Germinal center (tissue), 1 donor: ENCODE results near the gene SATB1.
A peak's percentile ranks its signal among the peaks of the same experiment; 100 is the strongest.
"Not testable (repeated sequence)": the region's sequence is repeated elsewhere in the genome, so short reads cannot be mapped to it uniquely, and the experiment has no call there.

Experiments
- DNase-seq: peaks from one replicate; pipeline ENCODE4 v3.0.0; 2012; ENCODE audit warnings: mixed read lengths, low spot score

Gene SATB1

DNA sequence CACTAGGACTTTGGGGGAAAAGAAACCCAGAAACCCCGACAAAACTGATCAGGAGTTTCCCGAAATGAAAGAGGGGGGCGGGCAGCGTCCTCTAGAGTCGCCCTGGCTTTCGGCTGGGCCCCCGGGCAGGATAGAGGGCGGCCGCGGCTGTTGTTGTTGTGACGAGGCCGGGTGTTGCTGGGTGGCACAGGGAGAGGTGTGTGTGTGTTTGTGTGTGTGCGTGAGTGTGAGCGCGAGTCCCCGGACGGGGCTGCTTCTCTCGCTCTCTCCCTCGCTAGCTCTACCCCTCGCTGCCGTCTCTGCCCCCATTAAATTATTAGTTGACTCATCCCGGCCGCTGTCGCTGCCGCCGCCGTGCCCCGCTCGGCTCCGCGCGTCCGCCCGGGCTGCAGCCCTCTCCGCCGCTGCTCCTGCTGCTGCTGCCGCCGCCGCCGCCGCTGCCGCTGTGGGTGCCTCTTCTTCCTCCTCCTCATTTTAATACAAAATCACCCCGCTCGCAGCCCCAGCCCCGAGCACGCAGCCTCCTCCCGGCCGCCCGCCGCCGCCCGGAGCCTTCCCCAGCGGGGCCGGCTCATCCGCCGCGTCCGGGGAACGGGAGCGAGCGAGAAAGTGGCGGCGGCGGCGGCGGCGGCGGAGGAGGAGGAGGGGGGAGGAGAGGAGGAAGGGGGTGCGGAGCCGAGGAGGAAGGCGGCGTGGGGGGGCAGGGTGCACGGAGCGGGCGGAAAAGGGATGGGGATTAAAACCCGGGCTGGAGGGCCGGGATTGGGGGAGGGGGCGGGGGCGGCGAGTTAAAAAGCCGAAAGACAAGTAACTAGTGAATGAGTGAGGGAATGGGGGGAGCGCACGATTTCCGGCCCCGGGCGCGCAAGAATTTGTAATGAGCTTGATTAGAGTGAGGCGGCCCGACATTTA lies at the start of gene SATB1:
TSS of gene SATB1 (minus strand) at position 611 of the 912 bp plus-strand sequence. CDS start 4,372 bp downstream, outside the sequence.
- peak; percentile 29 for DNase-seq

DNA sequence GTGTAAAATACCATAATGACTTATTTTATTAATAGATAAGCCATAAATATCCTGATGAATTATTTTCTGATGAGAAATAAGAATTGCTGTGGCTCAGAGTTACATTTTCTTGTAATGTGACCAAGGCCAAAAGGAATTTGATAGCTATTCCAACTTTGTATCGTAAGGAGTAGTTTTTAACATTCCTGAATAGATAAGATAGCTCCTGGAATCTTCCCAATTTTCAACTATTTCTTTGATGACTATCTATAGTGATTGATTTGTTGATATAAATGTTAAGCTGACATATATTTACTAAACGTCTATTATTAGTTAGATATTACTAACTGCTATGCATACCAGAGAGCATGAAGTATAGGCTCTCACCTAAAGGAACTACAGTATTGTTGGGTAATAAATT lies 49.1 kb upstream of the SATB1 start:
- DNase-seq = no peak

DNA sequence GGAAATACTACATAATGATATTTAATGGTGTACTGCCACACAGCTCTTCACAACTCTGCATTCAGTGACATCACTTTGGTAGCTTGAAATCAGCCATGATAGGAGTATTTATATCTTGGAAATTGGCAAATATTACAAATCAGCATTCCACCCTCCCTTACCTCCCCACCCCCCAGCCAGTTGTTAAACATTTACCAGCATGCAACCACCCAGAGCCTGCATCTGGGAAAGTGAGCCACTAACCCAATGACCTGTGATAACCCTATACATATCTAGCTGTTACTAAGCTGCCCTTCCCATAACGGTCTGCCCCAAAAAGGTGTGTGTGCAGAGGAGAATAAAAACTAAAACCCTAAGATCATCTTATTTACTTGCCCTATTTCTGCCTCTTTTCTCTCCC lies 44.6 kb upstream of the SATB1 start:
- DNase-seq = no peak

DNA sequence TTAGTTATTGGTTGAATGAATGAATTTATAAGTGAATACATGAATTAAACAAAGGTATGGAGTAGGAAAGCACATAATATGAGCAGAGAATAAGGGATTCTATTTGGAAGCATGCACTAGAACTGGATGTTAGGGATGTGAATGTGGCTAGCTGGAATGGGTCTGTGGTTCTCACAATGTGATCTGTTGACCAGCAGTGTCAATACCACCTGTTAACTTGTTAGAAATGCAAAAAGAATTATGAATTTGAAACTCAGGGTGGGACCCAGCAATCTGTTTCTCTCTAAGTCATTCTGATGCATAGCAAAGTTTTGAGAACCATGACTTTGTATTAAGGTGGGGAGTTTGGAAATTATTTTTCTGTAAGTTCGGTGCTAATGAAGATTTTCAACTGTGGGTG lies 41.0 kb upstream of the SATB1 start:
- no peak for DNase-seq

DNA sequence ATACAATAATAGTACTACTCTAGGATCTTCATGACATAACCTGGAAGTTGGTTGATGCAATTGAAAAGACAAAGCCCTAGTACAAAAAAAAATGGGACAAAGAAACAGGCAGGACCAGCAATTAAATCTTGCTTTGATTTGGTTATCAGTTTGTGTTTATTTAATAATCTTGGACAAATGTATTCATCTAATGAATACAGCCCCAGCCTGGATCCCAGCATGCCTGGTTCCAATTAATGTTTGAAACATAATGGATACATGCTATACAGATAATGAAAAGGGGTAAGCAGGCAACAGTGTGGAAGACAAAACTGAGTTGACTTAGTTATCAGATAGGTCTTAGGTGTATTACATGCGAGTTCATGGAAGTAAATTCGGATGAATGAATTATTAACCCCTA lies 29.6 kb upstream of the SATB1 start:
- no peak for DNase-seq

DNA sequence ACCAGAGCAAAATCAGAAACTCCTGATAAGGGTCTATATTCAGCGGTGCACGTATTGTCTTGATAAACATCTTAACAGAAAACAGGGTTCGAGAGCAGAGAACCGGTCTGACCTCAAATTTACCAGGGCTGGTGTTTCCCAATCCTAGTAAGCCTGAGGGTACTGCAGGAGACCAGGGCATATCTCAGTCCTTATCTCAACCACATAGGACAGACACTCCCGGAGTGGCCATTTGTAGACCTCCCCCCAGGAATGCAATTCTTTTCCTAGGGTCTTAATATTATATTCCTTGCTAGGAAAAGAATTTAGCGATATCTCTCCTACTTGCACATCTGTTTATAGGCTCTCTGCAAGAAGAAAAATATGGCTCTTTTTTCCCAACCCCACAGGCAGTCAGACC lies 24.5 kb upstream of the SATB1 start:
- DNase-seq = not testable (repeated sequence)

DNA sequence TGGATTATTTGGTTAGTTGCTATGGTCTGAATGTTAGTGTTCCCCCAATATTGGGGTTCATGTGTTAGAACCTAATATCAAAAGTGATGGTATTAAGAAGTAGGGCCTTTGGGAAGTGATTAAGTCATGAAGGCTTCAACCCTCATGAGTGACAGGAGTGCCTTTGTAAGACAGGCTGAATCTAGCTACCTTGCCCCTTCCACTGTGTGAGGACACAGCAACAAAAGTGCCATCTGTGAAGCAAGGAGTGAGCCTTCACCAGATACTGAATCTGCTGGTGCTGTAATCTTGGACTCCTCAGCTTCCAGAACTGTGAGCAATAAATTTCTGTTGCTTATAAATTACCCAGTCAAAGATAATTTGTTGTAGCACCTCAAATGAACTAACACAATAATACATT lies 22.6 kb upstream of the SATB1 start:
- DNase-seq = no peak

DNA sequence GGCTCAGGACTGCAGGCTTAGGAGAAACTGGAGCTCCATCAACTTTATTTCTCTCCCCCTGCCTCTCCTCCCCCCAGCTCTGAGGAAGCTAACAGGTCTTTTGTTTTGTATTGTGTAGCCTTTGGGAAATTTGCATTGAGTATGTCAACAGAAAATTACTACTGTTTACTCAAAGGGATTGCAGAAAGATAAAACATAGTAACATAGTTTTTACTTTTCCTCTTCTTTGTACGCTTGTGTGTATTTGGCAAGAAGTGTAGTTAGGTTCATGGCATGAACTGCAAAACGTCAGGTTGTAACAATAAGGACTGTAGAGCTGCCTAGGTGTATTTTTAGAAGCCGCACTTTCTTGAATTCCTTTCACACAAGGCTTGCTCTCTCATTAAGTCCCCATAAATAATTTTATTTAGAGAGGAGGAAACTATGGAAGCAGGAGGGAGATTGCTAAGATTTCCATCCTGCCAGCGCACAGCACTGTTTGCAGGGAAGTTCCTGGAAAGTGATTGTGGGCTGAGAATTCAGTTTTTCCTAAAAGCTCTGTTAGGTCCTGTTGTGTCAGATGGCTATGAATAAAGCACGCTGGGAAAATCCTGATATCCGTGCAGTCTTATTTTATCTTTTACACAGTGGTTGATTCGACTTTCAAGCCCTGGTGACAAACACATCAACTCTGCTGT lies 21.1 kb upstream of the SATB1 start:
- DNase-seq = no peak

DNA sequence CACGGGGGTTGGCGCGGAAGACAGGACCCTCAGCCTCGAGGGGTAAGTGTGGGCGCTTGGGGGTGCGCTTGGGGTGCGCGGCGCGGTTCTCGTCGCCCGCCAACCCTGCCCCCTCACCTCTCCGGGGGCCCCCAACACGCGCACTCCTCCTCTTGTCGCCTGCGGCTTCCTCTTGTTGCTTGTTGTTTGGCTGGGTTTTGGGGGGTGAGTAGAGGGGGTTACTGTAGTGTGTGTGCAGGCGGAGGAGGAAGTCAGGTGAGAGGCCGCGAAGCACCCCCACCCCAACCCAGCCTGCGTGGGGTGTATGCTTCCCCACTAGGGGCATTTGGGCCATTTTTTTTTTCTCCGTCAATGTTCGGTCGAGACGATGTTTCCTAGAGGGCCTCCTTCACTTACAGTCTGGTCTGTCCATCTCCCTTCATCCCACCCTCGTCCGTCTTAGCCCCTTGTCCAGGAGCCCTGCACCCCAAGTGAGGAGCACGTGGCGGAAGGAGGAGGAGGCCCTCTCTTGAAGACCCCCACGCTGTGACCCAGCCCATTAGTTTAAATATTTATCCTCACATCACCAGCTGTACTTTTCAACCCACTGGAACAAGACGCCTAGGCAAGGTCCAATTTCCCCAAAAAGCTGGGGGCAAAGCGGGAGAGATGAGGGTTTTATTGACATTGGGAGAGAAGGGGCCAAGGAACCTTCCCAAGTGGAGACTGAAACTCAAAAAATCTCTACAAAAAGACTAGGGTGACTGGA lies 20.4 kb upstream of the SATB1 start:
- peak; percentile 50 for DNase-seq

DNA sequence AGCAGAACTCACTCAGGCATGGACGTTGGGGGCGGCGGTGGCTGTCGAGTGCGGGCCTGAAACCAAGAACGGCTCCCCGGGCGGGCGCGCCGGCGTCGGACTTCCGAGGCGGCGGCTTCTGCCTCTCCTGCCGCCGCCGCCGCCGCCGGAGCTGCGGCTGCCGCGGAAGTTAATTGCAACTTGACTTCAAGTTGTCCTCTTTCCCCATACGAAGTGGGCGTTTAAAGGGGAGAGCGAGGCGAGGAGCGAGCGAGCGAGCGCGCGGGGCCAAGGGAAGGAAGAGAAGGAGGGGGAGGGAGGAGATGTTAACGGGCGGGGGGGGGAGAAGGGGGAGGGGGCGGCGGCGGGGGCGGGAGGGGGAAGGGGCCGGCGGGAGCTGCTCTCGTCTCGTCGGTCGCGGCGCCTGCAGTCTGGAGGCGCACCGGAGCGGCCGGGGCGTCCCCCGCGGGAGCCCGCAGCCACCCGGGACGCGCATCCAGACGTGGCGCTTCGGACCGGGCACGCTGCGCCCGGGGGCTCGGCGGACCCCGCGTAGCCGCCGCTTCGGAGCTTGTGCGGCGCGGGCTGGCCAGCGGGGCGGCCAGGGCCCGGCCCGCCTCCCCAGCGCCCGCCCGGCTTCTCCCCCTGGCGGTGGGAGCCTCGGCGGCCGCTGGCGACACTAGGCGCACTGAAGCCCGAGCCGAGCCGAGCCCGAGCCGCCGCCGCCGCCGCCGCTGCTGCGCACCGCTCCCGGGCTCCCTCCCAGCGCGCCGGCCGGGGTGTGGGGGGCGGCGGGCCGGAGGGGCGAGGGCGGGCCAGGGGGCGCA lies 19.7 kb upstream of the SATB1 start:
- DNase-seq = peak; percentile 82

DNA sequence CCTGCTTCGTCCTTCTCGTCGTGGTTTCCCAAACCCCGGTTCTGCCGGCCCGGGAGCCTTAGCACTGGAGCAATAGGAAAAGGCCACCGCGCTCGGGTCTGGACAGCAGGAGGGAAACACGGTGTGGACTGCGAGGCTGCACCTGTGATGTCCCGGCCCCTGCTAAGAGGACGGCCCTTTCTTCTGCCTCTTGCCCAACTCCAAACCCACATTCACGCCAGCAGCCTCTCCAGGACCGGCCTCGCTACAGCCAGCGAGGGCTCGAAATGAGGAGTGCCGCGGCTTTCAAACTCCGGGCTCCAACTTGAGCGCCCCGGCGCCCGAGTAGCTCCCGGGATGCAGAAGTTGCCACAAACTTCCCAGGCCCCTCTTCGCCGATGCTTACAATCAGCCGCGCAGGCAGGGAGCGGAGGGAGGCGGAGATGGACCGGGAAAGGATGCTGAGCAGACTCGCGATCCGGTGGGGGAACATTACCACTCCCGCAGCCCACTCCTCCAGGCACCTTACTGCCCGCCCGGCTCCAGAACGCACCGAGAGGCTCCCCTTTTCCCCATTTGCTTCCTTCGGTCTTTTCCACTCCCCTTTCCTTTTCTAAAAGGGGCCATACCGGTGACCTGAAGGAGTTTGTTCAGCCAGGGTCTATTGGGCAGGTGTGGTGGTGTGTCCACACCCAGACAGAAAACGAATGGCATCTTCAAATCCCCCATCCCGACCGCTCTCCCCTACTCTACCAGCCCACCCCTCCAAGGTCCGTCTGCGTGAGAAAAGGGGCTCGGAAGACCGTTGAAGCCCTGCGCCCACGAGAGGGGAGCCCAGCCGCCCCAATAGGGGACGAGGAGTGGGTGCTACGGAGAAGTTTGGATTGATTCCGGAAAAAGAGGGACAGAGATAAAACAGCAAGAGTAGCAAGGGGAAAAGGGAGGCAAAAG lies 18.8 kb upstream of the SATB1 start:
- DNase-seq = peak; percentile 4

DNA sequence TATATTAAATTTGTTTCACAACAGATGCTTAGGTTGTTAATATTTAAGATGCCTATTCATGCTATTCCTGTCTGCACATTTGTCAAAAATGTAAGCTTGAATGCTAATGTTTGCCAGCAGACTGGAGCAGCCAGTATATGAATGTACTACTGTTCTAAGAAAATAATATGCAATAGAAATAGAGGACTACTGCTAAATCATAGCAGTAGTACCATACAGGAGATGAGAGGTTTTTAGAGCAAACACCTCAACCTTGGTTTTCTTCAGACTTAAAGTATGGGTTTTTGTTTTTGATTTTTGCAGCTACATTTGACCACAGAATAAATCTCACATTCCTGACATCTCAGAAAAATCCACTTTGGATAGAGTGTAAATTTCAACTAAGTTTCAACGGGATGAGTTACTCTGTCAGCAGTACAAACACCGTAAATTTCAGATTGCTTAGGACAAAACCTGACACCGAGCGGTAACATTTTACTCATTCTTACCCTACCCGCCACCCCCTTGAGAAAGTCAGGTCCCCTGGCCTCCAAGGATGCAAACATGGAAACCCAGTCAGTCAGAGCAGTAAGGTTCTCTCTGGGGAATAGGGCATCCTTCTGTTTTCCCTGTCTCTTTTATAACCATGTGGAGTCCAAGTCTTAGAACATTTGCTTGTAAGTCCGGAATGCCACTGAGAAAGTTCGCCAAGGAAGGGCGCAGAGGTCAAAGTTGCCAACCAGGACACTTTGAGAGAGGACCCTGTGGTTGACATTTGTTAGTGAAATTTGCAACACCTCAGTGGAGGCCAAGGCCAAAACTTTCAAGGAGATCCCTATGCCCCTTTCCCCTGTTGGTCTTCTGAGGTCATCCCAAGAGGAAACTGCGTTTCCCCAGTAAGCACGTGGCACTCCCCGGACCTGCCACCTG lies 17.9 kb upstream of the SATB1 start:
- no peak for DNase-seq

DNA sequence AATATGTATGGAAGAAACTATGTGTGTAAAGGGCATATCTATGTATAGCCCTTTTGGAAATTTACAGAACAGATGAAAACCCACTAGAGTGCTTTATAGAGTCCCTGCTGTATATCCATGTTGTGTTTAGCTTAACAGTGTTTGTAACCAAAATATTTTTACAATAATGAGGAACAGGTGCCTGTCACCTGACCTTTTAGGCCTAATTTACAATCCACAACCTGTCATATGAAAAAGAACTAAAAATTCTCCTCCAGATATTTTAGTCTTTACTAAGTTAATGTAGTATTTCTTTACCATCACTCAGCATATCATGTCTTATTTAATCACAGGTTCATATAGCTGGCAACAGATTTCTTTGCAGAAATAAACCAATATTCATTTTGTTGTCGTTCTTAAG lies 16.4 kb upstream of the SATB1 start:
- no peak for DNase-seq

DNA sequence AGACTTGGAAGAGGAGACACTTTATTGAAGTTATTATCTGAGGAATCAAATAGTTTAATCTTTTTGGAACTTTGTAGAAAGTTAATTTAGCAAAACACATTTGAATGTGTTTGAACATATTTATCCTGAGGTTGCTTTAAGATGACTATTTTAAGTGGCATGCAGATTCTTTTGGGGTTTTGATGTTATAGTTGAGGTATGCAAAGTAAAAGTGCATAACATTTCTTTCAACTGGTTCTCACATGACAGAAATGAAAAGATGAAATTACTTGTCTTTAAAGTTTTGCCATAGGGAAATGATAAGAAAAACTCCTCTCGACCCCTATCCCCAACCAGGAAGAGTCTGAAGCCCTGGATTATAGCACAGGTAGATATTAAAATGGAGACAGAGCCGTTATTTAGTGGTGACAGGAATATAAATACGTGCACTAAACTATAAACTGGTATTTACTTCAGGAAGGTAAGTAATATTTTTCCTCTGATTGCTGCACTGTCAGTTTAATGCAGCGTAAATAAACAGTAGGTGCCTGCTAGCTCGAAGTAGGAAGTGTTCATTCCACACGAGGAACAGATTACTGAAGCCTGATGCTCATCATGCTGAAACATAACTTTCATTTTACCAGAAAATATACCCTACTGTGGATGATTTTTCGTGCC lies 15.1 kb upstream of the SATB1 start:
- DNase-seq = no peak

DNA sequence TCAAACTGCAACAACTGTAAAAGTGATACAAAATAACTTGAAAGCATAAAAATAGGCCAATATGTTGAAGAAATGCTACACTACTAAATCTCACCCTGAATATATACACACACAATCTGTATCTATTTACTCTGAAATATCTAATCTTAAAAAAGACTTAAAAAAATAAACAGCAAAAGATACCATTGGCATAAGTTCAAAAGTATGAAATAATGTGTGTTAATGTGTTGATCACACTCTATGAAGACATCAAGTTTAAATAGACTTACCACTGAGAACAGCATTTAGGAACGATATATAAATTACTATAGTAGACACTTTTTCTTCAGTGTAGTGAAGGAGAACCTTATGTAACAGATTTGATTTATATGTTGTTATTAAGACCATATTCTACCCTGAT lies 14.1 kb upstream of the SATB1 start:
- no peak for DNase-seq

DNA sequence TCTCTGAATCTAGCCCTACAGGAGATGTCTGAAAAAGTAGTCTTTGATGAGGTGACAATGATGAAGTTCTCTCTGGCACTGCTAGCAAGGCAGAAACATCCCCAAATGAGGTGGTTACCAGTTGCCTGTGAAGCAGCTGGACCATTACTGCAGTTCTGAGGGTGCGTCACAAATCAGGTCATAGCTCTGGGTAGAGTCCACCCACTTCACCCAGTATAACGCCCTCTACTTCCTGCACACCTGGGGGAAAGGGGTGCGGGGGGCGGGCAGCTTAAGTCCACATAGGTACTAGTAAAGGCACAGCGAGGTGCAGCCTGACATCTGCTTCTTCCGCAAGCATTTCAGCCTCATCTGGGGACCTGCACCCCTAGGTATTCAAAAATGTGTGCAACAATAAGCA lies 13.4 kb upstream of the SATB1 start:
- DNase-seq = no peak

DNA sequence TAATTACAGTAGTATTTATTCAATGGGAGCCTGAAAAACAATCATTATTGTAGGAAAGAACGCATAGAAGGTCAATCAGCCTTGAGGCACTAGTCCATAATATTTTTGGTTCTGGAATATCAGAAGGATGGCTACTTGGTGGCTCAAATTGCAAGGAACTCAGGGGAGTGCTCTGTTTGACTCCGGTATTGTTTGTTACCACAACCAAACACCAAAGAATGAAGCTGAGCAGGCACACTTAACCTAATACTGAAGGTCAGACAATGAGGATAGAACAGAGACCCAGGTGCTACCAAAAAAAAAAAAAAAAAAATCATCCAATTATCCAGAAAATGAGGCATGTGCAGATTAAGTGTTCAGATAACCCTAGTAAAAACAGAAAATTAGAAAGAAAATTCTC lies 11.1 kb upstream of the SATB1 start:
- DNase-seq = no peak

DNA sequence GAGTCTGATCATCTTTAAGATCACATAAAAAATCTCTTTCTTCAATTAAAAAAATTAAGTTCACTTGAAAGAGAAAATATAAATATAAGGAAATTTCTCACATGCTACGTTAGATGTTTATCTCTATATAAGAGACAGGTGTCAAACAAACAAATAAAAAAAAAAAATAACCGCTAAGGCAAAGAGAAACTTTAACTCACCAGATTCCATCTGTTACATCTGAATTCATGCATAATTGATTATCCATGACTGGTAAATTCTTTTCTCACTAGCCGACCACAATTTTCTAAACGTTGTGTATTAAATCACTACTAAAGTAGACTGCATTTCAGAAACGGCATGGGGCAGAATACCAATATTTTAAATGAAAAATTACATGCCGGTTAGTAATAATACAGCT lies 9.6 kb upstream of the SATB1 start:
- no peak for DNase-seq

DNA sequence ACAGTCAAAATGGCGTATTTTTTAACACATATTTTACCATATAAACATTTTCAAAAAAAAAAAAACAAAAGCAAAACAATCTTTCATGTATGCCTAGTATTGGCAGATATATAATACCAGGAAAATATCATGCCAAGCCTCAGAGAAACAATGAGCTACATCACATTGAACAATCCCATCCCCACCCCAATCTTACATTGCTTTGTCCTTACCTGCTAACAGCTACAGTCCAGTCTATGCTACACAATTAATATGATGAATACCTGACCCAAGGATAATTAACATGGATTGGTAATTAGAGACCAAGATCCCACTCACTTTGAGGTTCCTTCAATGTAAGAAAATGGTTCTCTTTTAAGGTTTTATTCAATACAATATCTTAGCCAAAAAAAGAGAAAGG lies 7.6 kb upstream of the SATB1 start:
- no peak for DNase-seq
